SU-DHL-6 (cell line): Measurements from ENCODE around the gene LSP1.

ENCODE experiments used
- H2AFZ ChIP-seq: fragments of 200-600 bp; sonication (generic); 2 replicates; pipeline ENCODE4 v1.6.1; 2014; ENCODE audit warnings: low read depth, mild to moderate bottlenecking, moderate library complexity, mixed read lengths, antibody characterized with exemption, low read length; ENCODE audit not compliant: severe bottlenecking
- H3F3A ChIP-seq: fragments of 200-600 bp; shearing (Covaris generic); 2 replicates; pipeline ENCODE4 v1.6.0; 2016; ENCODE audit warnings: antibody characterized with exemption, mild to moderate bottlenecking; ENCODE audit not compliant: insufficient read depth
- H3K27ac ChIP-seq: fragments of 200-600 bp; sonication (generic); 2 replicates; pipeline ENCODE4 v1.5.1; 2016; ENCODE audit warnings: low read depth, mild to moderate bottlenecking, low read length, moderate library complexity, mixed read lengths
- H3K27me3 ChIP-seq: fragments of 200-600 bp; sonication (generic), shearing (Covaris generic); 2 replicates; pipeline ENCODE4 v1.6.0; 2014; ENCODE audit warnings: mild to moderate bottlenecking, low read length
- H3K36me3 ChIP-seq: fragments of 200-600 bp; sonication (generic); 2 replicates; pipeline ENCODE4 v1.6.1; 2014; ENCODE audit warnings: mild to moderate bottlenecking, low read length, mixed read lengths
- H3K4me2 ChIP-seq: fragments of 300-600, 200-600 bp; shearing (Covaris generic), sonication (generic); 2 replicates; pipeline ENCODE4 v1.6.0; 2014; ENCODE audit warnings: low read length, low read depth, mild to moderate bottlenecking; ENCODE audit not compliant: poor library complexity, severe bottlenecking
- H3K4me3 ChIP-seq: fragments of 200-600 bp; sonication (generic); 2 replicates; pipeline ENCODE4 v1.5.1; 2014; ENCODE audit warnings: antibody characterized with exemption, low read length, mild to moderate bottlenecking, mixed read lengths; ENCODE audit not compliant: insufficient read depth, poor library complexity, severe bottlenecking
- H3K79me2 ChIP-seq: fragments of 200-600 bp; sonication (generic); 2 replicates; pipeline ENCODE4 v1.6.1; 2014; ENCODE audit warnings: mild to moderate bottlenecking, low read length, moderate library complexity; ENCODE audit not compliant: insufficient read depth
- H3K9ac ChIP-seq: fragments of 200-600 bp; sonication (generic); 2 replicates; pipeline ENCODE4 v1.7.0; 2014; ENCODE audit warnings: mild to moderate bottlenecking, low read length
- H3K9me2 ChIP-seq: fragments of 200-600 bp; sonication (generic); replicated peaks from 2 replicates; pipeline ENCODE4 v1.6.1; 2014; ENCODE audit warnings: low read length; ENCODE audit not compliant: insufficient read depth
- H3K9me3 ChIP-seq: fragments of 200-600 bp; sonication (generic); 2 replicates; pipeline ENCODE4 v1.6.1; 2014; ENCODE audit warnings: low read length, mixed read lengths; ENCODE audit not compliant: insufficient read depth
- H4K20me1 ChIP-seq: fragments of 200-600 bp; sonication (generic); 2 replicates; pipeline ENCODE4 v1.6.1; 2014; ENCODE audit warnings: low read depth, mild to moderate bottlenecking, antibody characterized with exemption, low read length, moderate library complexity, mixed read lengths
- CTCF ChIP-seq: fragments of 200-600 bp; sonication (generic); IDR thresholded peaks from one replicate; pipeline ENCODE4 v1.5.1; 2017; ENCODE audit warnings: antibody characterized with exemption, mild to moderate bottlenecking, low read length, moderate library complexity; ENCODE audit not compliant: insufficient read depth, poor library complexity, severe bottlenecking
- EZH2phosphoT487 ChIP-seq: fragments of 200-600 bp; sonication (generic), shearing (Covaris generic); conservative IDR thresholded peaks from 2 replicates; pipeline ENCODE4 v1.6.1; 2018; ENCODE audit warnings: mild to moderate bottlenecking, antibody characterized with exemption, low read length, moderate library complexity, mixed read lengths

Gene LSP1

GRCh38 chr11:1932105-1932480 lies 79.2 kb downstream of the LSP1 start:
- no peaks in the 10 kb centered on the region for H3F3A ChIP-seq
- H4K20me1 ChIP-seq, result no peaks in the 10 kb centered on the region
- no peaks in the 10 kb centered on the region for H3K79me2 ChIP-seq
- no peak overlapping the region for H3K27ac ChIP-seq
- H3K4me2 ChIP-seq, result no peak overlapping the region
- no peaks in the 10 kb centered on the region for H3K9me3 ChIP-seq
- H3K9me2 ChIP-seq, result no peaks in the 10 kb centered on the region
- H3K36me3 ChIP-seq, result no peaks in the 10 kb centered on the region
- TF ChIP-seq CTCF, result no peak
- TF ChIP-seq EZH2phosphoT487, result no peak
- no peak overlapping the region for H3K9ac ChIP-seq
- no peak overlapping the region for H3K4me3 ChIP-seq
- no peaks in the 10 kb centered on the region for H3K27me3 ChIP-seq
- H2AFZ ChIP-seq, result no peak overlapping the region

- Histone ChIP-seq H2AFZ (no peak overlapping the region), H3F3A (no peaks in the 10 kb centered on the region), H3K27ac (no peak overlapping the region), H4K20me1 (no peaks in the 10 kb centered on the region), H3K9ac (no peak overlapping the region), H3K4me3 (no peak overlapping the region), H3K36me3 (no peaks in the 10 kb centered on the region), H3K9me3 (no peaks in the 10 kb centered on the region), H3K27me3 (no peaks in the 10 kb centered on the region), H3K9me2 (no peaks in the 10 kb centered on the region), H3K4me2 (no peak overlapping the region), H3K79me2 (no peaks in the 10 kb centered on the region)
- TF ChIP-seq CTCF, result no peak
- TF ChIP-seq EZH2phosphoT487, result no peak
These were observed 79.8 kb downstream of the LSP1 start for GRCh38 chr11:1932681-1933080.

- H3K36me3 ChIP-seq, result no peaks in the 10 kb centered on the region
- H3K4me2 ChIP-seq, result no peak overlapping the region
- TF ChIP-seq EZH2phosphoT487 (no peak), CTCF (no peak)
- H3K27ac ChIP-seq, result no peak overlapping the region
- no peaks in the 10 kb centered on the region for H3K9me2 ChIP-seq
- H3K9me3 ChIP-seq, result no peaks in the 10 kb centered on the region
- no peaks in the 10 kb centered on the region for H3K27me3 ChIP-seq
- H3K79me2 ChIP-seq, result no peaks in the 10 kb centered on the region
- H3K4me3 ChIP-seq, result no peak overlapping the region
- no peaks in the 10 kb centered on the region for H4K20me1 ChIP-seq
- no peak overlapping the region for H3K9ac ChIP-seq
- H3F3A ChIP-seq, result no peaks in the 10 kb centered on the region
- H2AFZ ChIP-seq, result no peak overlapping the region
These were observed 80.8 kb downstream of the LSP1 start for GRCh38 chr11:1933416-1934334.
